Natural killer cell (primary cell): ENCODE data around the gene TFB1M. TPM values are rescaled to one million over a fixed set of nuclear protein-coding genes. Genes with fewer than 3 reads are reported as not detected.

Experiments
- ATAC-seq, 3 donors: fragments of 150-1000 bp in 2 of 3; fragments of 200-7000 bp in 1 of 3; cut with Tn5 transposase; 1 replicate in 1 of 3; 2 replicates in 2 of 3; pipeline ENCODE4 v1.10.0; 2021; ENCODE audit warnings: mild to moderate bottlenecking in 2 of 3, moderate library complexity in 2 of 3
- DNase-seq, 2 donors: peaks; one replicate each; pipeline versions ENCODE4 v3.0.0 to v3.0.0-alpha.2; 2013 to 2021; ENCODE audit warnings: mixed read lengths in 1 of 2
- H3K27ac ChIP-seq: one replicate; pipeline ENCODE4 v1.5.1; 2013; ENCODE audit warnings: mild to moderate bottlenecking, low read length
- H3K27me3 ChIP-seq: one replicate; pipeline ENCODE4 v1.6.1; 2013; ENCODE audit warnings: low read length; ENCODE audit not compliant: control insufficient read depth, insufficient read depth
- H3K36me3 ChIP-seq: one replicate; pipeline ENCODE4 v1.6.1; 2013; ENCODE audit warnings: low read length; ENCODE audit not compliant: control insufficient read depth, insufficient read depth
- H3K4me1 ChIP-seq: one replicate; pipeline ENCODE4 v1.6.1; 2013; ENCODE audit warnings: low read length; ENCODE audit not compliant: control insufficient read depth, insufficient read depth
- H3K4me3 ChIP-seq: one replicate; pipeline ENCODE4 v1.5.1; 2013; ENCODE audit warnings: low read length
- H3K9me3 ChIP-seq: one replicate; pipeline ENCODE4 v1.6.1; 2013; ENCODE audit warnings: low read length; ENCODE audit not compliant: control insufficient read depth, insufficient read depth
- H3K27ac Mint-ChIP-seq, 2 donors: one replicate each; pipeline ENCODE4 v1.8.0; 2022; ENCODE audit warnings: mild to moderate bottlenecking in 2 of 2, mixed read lengths in 2 of 2, moderate library complexity in 1 of 2
- H3K27me3 Mint-ChIP-seq, 2 donors: one replicate each; pipeline ENCODE4 v1.8.0; 2022; ENCODE audit warnings: low read depth in 2 of 2, mixed read lengths in 2 of 2
- H3K36me3 Mint-ChIP-seq: one replicate; pipeline ENCODE4 v1.8.0; 2022; ENCODE audit warnings: mixed read lengths
- H3K4me1 Mint-ChIP-seq, 2 donors: one replicate each; pipeline ENCODE4 v1.8.0; 2022; ENCODE audit warnings: mixed read lengths in 2 of 2
- H3K4me3 Mint-ChIP-seq: one replicate; pipeline ENCODE4 v1.8.0; 2022; ENCODE audit warnings: mild to moderate bottlenecking, moderate library complexity, mixed read lengths
- H3K9me3 Mint-ChIP-seq, 2 donors: one replicate each; pipeline ENCODE4 v1.8.0; 2022; ENCODE audit warnings: mixed read lengths in 2 of 2
- WGBS: methylation state at CpG from one replicate; pipeline ENCODE4 v1.1.7; 2013; ENCODE audit warnings: missing lambda C conversion rate; ENCODE audit not compliant: insufficient coverage; 5-methylcytosine and 5-hydroxymethylcytosine counted together
- intact Hi-C: fragments of 100-400 bp; cut with micrococcal nuclease; formaldehyde crosslinking; loops from one replicate; pipeline ENCODE4 v1.14.2; 2022
- total RNA-seq, 4 donors: library from RNA; stranded (reverse); fragments of 120-200 nt in 1 of 4; gene quantifications; one replicate each; pipeline versions ENCODE4 v1.2.3 to v1.2.4, GENCODE V29; 2013 to 2022
- TF ChIP-seq, protein P1 (sequence below): fragments of 200-600 bp; IDR thresholded peaks from one replicate; pipeline ENCODE4 v1.8.0; 2022; ENCODE audit warnings: antibody characterized with exemption

TFB1M gene
- total RNA-seq, 3 donors from 2014 or later (not counting 1 experiment from before 2014, with no cell fraction given), result 14.1 to 20.1 (median 17.1) TPM

- no peak overlapping the region for H3K4me3 ChIP-seq
- peaks cover 6 to 17% of the 10 kb centered on the region in 2 donors for H3K27me3 Mint-ChIP-seq
- H3K27ac ChIP-seq, result no peak overlapping the region
- no peaks in the 10 kb centered on the region for H3K9me3 ChIP-seq
- no peaks in the 10 kb centered on the region for H3K4me1 ChIP-seq
- 91% methylated on average over 4 of the region's 4 CpGs for WGBS
- no peak overlapping the region for H3K27ac Mint-ChIP-seq
- no peaks in the 10 kb centered on the region for H3K36me3 ChIP-seq
- no peak overlapping the region for H3K4me3 Mint-ChIP-seq
- no peak for ATAC-seq
- TF ChIP-seq, protein P1, sequence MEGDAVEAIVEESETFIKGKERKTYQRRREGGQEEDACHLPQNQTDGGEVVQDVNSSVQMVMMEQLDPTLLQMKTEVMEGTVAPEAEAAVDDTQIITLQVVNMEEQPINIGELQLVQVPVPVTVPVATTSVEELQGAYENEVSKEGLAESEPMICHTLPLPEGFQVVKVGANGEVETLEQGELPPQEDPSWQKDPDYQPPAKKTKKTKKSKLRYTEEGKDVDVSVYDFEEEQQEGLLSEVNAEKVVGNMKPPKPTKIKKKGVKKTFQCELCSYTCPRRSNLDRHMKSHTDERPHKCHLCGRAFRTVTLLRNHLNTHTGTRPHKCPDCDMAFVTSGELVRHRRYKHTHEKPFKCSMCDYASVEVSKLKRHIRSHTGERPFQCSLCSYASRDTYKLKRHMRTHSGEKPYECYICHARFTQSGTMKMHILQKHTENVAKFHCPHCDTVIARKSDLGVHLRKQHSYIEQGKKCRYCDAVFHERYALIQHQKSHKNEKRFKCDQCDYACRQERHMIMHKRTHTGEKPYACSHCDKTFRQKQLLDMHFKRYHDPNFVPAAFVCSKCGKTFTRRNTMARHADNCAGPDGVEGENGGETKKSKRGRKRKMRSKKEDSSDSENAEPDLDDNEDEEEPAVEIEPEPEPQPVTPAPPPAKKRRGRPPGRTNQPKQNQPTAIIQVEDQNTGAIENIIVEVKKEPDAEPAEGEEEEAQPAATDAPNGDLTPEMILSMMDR, result no peak
- intact Hi-C loops, result no loop called here
- H3K4me1 Mint-ChIP-seq, result no peaks in the 10 kb centered on the region
- no peaks in the 10 kb centered on the region for H3K9me3 Mint-ChIP-seq
- H3K36me3 Mint-ChIP-seq, result no peaks in the 10 kb centered on the region
- H3K27me3 ChIP-seq, result no peaks in the 10 kb centered on the region
- no peak for DNase-seq
These were observed 98.4 kb downstream of the TFB1M start for GRCh38 chr6:155215906-155216305.

DNA sequence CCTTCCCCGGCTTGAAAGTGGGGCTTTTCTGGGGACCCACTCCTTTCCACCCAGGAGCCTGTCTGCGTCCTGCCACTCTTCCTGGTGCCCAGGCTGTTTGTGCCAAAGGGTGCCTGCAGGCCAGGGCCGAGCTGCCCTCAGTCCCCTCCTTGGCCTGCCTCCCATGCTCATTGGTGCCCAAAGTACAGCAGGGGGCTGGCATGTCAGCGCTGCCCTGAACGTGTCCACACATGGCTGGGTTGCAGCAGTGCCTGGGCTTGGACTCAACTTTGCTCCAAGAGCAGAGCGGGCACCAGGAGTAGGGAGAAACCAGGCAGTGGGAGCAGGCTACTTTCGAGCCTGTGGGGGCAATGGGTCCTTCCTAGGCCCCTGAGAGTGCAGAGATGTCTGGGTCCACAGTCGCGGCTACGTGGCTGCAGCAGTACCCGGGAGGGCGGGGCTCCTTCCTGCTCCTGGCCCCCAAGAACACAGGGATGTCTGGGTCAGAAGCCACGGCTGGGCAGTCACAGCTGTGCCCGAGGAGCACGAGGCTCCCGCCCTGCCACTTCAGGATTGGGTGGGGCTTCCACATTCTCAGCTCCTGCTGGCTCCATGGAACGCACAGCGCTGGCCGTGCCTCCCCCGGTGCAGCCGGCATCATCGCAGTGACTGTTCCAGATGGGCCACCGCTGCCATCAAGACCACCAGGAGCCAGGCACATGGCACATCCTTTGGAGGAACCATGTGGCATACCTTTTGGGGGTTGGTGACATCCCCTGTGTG lies 100.5 kb downstream of the TFB1M start:
- no peaks in the 10 kb centered on the region for H3K36me3 ChIP-seq
- H3K4me3 Mint-ChIP-seq, result no peak overlapping the region
- no peak overlapping the region for H3K27ac ChIP-seq
- H3K27ac Mint-ChIP-seq, result no peak overlapping the region
- peaks cover 3 to 17% of the 10 kb centered on the region in 2 donors for H3K27me3 Mint-ChIP-seq
- H3K9me3 ChIP-seq, result no peaks in the 10 kb centered on the region
- no peaks in the 10 kb centered on the region for H3K27me3 ChIP-seq
- no peaks in the 10 kb centered on the region for H3K9me3 Mint-ChIP-seq
- no peaks in the 10 kb centered on the region for H3K4me1 ChIP-seq
- intact Hi-C loops, result no loop called here
- TF ChIP-seq, protein P1, result no peak
- no peak overlapping the region for H3K4me3 ChIP-seq
- WGBS, result 90% methylated on average over 23 of the region's 23 CpGs
- no peaks in the 10 kb centered on the region for H3K4me1 Mint-ChIP-seq
- no peak for DNase-seq
- ATAC-seq, result peak in 1 of 3 donors; percentile 21
- no peaks in the 10 kb centered on the region for H3K36me3 Mint-ChIP-seq

DNA sequence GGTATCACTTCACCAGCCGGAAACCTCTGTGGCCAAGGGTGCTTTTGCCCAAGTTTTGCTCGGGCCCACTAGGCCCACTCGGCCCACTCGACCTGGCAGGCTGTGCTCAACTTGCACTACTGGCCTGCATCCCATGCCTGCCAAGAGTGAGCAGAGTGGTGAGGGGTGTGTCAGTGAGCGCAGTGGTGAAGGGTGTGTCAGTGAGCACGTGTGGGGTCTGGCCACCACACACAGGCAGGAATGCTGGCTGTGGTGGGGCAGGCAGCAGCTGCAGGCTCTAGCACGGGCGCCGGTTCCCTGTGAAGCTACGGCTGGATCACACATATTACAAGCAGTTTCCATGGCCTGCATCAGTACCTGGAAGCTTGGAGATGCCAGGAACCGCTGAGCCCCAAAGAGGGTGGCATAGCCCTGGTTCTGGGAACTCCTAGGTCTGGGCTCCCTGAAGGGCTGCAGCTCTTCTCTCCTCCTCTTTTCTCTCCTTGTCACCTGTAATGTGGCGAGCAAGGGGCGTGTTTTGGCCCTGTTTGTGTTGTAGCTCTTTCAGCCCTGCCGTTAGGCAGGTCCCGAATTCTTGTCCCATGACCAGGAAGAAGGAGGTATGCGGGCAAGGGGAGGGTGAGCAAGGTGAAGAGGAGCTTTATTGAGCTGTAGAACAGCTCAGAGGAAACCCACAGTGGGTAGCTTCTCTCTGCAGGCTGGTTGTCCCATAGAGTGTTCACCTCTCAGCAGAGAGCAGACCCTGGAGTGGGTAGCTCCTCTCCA lies 101.5 kb downstream of the TFB1M start:
- no peaks in the 10 kb centered on the region for H3K9me3 Mint-ChIP-seq
- peaks cover 3 to 17% of the 10 kb centered on the region in 2 donors for H3K27me3 Mint-ChIP-seq
- intact Hi-C loops, result no loop called here

More for the DNA sequence above, 101.5 kb downstream of the TFB1M start:
- TF ChIP-seq, protein P1, result no peak
- Histone ChIP-seq H3K4me3 (no peak overlapping the region), H3K4me1 (no peaks in the 10 kb centered on the region), H3K9me3 (no peaks in the 10 kb centered on the region), H3K27ac (no peak overlapping the region), H3K27me3 (no peaks in the 10 kb centered on the region), H3K36me3 (no peaks in the 10 kb centered on the region)
- DNase-seq, result no peak
- WGBS, result 95% methylated on average over 16 of the region's 16 CpGs
- Mint-ChIP-seq H3K27ac (no peak overlapping the region), H3K4me3 (no peak overlapping the region), H3K4me1 (no peaks in the 10 kb centered on the region), H3K36me3 (no peaks in the 10 kb centered on the region)
- no peak for ATAC-seq
